SK-N-SH treated with all-trans-retinoic acid at 6 μM for 48 hours (cell line): ENCODE results near the gene CYLD.

Experiments
- CREB5 ChIP-seq: fragments of 250-450 bp; sonication (Bioruptor Pico); IDR thresholded peaks from 2 replicates; pipeline ENCODE4 v1.5.1; 2020; ENCODE audit warnings: low read depth, mild to moderate bottlenecking, moderate library complexity
- ISL1 ChIP-seq: fragments of 250-450 bp; sonication (Bioruptor Pico); IDR thresholded peaks from 2 replicates; pipeline ENCODE4 v2.1.2; 2022; ENCODE audit warnings: mild to moderate bottlenecking, moderate library complexity
- PATZ1 ChIP-seq: fragments of 250-450 bp; sonication (Bioruptor Pico); IDR thresholded peaks from 2 replicates; pipeline ENCODE4 v1.8.0; 2020; ENCODE audit warnings: mild to moderate bottlenecking, moderate library complexity, borderline replicate concordance
- POU6F1 ChIP-seq: fragments of 250-450 bp; sonication (Bioruptor Pico); IDR thresholded peaks from 2 replicates; pipeline ENCODE4 v1.8.0; 2021; ENCODE audit warnings: low read depth, mild to moderate bottlenecking, moderate library complexity, borderline replicate concordance
- TCF4 ChIP-seq: fragments of 250-450 bp; sonication (Bioruptor Pico); IDR thresholded peaks from 2 replicates; pipeline ENCODE4 v1.8.0; 2021; ENCODE audit warnings: mild to moderate bottlenecking, moderate library complexity, borderline replicate concordance
- ZC3H10 ChIP-seq: fragments of 250-450 bp; sonication (Bioruptor Pico); IDR thresholded peaks from 2 replicates; pipeline ENCODE4 v1.5.1; 2021; ENCODE audit warnings: mild to moderate bottlenecking, moderate library complexity
- ZFP3 ChIP-seq: fragments of 250-450 bp; sonication (Bioruptor Pico); IDR thresholded peaks from 2 replicates; pipeline ENCODE4 v1.5.0; 2020; ENCODE audit warnings: mild to moderate bottlenecking, moderate library complexity
- ZNF565 ChIP-seq: fragments of 450-650 bp; formaldehyde crosslinking; conservative IDR thresholded peaks from 2 replicates; pipeline ENCODE4 v1.5.0; 2020; ENCODE audit warnings: low read depth, mild to moderate bottlenecking, moderate library complexity
- ZNF70 ChIP-seq: fragments of 450-650 bp; formaldehyde crosslinking; IDR thresholded peaks from 2 replicates; pipeline ENCODE4 v1.5.0; 2020; ENCODE audit warnings: mild to moderate bottlenecking, moderate library complexity
- ZNF8 ChIP-seq: fragments of 450-650 bp; formaldehyde crosslinking; IDR thresholded peaks from 2 replicates; pipeline ENCODE4 v1.5.0; 2020; ENCODE audit warnings: mild to moderate bottlenecking, moderate library complexity
- TF ChIP-seq, protein P1 (sequence below): fragments of 250-450 bp; sonication (Bioruptor Pico); IDR thresholded peaks from 2 replicates; pipeline ENCODE4 v1.5.0; 2020; ENCODE audit warnings: mild to moderate bottlenecking, moderate library complexity

GRCh38 chr16:50809561-50809960 lies 67.7 kb downstream of the CYLD start:
- TF ChIP-seq ZFP3 = no peak
- no peak for TF ChIP-seq ZC3H10
- no peak for TF ChIP-seq ZNF565 (CRISPR knock-in tag)
- TF ChIP-seq TCF4 (CRISPR knock-in tag) = no peak
- TF ChIP-seq ZNF8 (CRISPR knock-in tag) = no peak
- TF ChIP-seq, protein P1, sequence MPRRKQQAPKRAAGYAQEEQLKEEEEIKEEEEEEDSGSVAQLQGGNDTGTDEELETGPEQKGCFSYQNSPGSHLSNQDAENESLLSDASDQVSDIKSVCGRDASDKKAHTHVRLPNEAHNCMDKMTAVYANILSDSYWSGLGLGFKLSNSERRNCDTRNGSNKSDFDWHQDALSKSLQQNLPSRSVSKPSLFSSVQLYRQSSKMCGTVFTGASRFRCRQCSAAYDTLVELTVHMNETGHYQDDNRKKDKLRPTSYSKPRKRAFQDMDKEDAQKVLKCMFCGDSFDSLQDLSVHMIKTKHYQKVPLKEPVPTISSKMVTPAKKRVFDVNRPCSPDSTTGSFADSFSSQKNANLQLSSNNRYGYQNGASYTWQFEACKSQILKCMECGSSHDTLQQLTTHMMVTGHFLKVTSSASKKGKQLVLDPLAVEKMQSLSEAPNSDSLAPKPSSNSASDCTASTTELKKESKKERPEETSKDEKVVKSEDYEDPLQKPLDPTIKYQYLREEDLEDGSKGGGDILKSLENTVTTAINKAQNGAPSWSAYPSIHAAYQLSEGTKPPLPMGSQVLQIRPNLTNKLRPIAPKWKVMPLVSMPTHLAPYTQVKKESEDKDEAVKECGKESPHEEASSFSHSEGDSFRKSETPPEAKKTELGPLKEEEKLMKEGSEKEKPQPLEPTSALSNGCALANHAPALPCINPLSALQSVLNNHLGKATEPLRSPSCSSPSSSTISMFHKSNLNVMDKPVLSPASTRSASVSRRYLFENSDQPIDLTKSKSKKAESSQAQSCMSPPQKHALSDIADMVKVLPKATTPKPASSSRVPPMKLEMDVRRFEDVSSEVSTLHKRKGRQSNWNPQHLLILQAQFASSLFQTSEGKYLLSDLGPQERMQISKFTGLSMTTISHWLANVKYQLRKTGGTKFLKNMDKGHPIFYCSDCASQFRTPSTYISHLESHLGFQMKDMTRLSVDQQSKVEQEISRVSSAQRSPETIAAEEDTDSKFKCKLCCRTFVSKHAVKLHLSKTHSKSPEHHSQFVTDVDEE (CRISPR knock-in tag) = no peak
- no peak for TF ChIP-seq ZNF70
- no peak for TF ChIP-seq PATZ1 (CRISPR knock-in tag)
- TF ChIP-seq CREB5 (CRISPR knock-in tag) = no peak
- TF ChIP-seq ISL1 (CRISPR knock-in tag) = no peak
- TF ChIP-seq POU6F1 (CRISPR knock-in tag) = no peak
